HG03469 (cell line): Measurements from ENCODE around the gene VAMP4.

ENCODE experiments used
- ATAC-seq: cut with Tn5 transposase; IDR thresholded peaks from one replicate; pipeline ENCODE4 v1.9.1; 2021; ENCODE audit warnings: mild to moderate bottlenecking, moderate library complexity, moderate number of reproducible peaks; ENCODE audit not compliant: unreplicated experiment

VAMP4 gene

DNA sequence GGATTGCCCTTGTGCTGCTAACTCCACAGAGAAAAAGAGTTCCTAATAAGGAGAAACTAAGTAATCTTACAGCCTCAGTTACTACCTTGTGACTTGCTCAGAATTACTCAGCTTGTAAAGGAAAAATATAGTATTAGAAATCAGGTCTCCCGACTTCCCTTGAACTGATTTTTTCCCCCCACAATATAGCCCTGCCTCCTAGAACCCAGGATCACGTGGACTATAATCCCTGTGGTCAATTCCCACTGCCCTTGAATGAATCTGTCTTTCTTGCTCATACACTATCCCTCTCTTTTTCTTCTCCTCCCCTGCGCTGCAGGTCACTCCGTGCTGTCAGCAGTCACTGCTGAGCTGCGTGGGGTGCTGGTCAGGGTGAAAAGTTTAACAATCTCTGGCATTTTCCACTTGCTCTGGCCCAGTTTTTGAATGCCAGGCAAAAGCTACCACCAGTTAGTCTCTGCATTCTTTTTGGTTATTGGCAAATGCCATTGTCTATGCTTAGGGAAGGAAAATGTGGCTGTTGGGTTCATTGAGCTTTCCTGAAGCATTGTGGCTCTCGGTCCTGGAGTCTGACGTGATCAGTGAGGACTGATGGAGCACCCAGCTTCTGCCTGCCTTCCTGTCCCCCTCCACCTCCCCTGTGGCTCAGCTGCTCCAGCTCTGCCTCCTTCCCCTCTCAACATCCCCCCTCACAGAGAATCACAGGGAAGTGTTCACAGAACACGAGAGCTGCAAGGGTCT is 87.5 kb downstream of the VAMP4 start:
- ATAC-seq, result no peak

- ATAC-seq, result no peak
Measured at GRCh38 chr1:171653796-171654195, 88.1 kb downstream of the VAMP4 start.

- no peak for ATAC-seq
Measured at GRCh38 chr1:171652234-171652822, 89.5 kb downstream of the VAMP4 start, which contains the start of gene MYOC. TSS of gene MYOC (minus strand) at chr1:171652688. CDS start at chr1:171652611, 77 bp downstream.
